ENCODE data around the gene ARMC12.

Gene ARMC12

DNA sequence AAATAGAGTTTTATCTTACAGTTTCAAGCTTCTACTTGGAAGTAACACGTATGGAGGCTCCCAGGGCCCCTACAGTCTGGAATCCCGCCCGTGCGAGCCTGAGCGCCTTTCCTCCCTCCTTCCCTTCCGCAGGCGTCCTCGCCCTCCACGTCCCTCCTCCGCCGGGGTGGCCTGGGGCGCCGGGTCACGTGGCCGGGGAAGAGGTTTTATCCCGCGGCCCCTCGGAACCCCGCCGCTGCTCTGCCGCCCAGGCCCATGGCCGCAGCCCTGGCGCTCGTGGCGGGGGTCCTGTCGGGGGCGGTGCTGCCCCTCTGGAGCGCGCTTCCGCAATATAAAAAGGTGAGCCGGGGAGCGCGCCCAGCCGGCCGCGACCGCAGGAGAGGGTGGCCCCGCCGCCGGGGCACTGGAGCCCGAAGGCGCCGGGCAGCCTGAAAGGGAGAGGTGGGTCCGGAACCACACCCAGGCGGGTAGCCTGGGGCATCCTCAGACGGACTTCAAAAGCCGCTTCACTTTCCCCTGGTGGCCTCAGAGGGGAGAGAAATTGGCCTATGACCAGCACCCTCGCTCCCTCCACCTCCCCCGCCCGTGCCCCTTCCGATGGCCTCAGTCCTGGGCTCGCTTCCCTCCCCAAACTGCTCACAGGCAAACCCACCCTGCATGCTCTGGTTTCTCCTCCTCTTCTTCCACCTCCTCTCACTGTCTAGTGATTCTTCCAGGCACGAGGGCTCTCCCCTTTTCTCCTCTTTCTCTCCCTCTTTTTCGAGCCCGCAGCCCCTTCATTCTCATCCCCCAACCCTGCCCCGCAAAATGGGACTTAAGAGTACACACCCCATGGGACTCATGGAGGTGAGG, 39.8 kb downstream of the ARMC12 start, which contains the start of gene CLPSL2:
CLPSL2 (plus strand) TSS at position 235 of the 852 bp plus-strand sequence; CDS start at position 256, 21 bp downstream.
- DNase-seq (ENCODE audit: low read depth in 2 of 2) = no peak

GRCh38 chr6:35777356-35778102, 40.7 kb downstream of the ARMC12 start:
- no peak for DNase-seq (ENCODE audit: low read depth in 2 of 2)

- DNase-seq (ENCODE audit: low read depth in 2 of 2) = no peak
These were observed 41.6 kb downstream of the ARMC12 start for GRCh38 chr6:35778437-35778836.

- DNase-seq (ENCODE audit: low read depth in 2 of 2) = no peak
These were observed 43.9 kb downstream of the ARMC12 start, which contains the start of gene CLPSL1 for GRCh38 chr6:35780719-35781118. Gene CLPSL1 (plus strand): TSS chr6:35781019. CDS start chr6:35781111, 92 bp downstream.

- no peak for DNase-seq (ENCODE audit: low read depth in 2 of 2)
These were observed 44.5 kb downstream of the ARMC12 start for GRCh38 chr6:35781290-35781689.

- DNase-seq (ENCODE audit: low read depth in 2 of 2) = no peak
These were observed 45.6 kb downstream of the ARMC12 start for GRCh38 chr6:35782424-35782823.

GRCh38 chr6:35784200-35784599, 47.4 kb downstream of the ARMC12 start:
- DNase-seq (ENCODE audit: low read depth in 2 of 2) = no peak

DNA sequence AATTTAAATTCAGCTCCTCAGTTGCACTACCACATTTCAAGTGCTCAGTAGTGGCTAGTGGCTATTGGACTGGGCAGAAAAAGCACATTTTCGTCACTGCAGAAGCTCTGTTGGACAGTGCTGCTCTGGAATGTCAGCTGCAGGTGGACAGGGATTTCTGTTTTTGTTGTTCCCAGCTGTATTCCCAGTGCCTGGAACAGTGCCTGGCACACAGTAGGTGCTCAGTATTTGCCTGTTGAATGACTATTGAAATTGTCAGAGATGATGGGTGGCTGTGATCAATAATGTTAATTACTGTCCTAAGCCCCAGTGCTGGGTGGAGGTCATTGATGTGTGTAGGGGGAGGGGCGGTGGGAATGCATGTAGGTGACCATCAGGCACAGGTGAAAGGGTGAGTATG, 49.4 kb downstream of the ARMC12 start:
- DNase-seq (ENCODE audit: low read depth in 2 of 2) = no peak

GRCh38 chr6:35786810-35787209, 50.0 kb downstream of the ARMC12 start:
- DNase-seq (ENCODE audit: low read depth in 2 of 2) = no peak

GRCh38 chr6:35787266-35788218, 50.7 kb downstream of the ARMC12 start:
- DNase-seq (ENCODE audit: low read depth in 2 of 2) = no peak

DNA sequence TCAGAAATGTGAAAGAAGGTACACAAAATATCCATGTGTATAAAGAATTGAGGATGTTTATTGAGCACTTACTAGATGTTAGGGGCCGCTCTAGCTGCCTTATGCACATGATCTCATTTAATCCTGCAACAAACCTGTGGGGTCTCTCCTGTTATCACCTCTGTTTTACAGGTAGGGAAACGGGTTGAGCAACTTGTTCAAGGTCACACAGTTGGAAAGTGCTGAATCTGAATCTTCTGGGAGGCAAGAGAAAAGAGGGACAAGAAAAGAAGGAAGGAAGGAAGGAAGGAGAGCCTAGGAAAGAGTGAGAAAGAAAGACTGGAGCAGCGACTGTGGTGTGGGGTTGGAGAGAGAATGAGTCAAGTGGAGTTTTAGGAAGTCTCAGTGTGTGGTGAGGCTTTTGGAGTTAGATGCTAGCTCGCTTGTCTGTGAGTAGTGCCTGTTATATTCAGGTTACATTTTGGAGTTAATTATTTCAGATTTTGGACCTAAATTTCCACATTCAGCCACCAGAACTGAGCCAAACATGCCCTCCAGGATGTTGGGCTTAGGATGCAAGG, 51.7 kb downstream of the ARMC12 start:
- DNase-seq (ENCODE audit: low read depth in 2 of 2) = no peak

DNA sequence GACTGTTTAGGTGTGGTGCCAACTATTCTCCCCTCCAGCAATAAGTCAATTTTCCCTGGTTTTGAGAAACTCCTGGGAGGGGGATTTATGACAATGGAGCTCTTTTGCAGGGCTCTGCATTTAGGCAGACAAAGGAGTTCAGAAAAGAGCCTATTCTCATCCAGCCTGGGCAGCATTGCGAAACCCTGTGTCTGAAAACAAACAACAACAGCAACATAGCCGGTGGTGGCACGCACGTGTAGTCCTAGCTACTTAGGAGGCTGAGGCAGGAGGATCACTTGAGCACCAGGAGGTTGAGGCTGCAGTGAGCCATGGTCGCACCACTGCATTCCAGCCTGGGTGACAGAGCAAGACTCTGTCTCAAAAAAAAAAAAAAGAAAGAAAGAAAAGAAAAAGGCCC, 53.9 kb downstream of the ARMC12 start:
- DNase-seq (ENCODE audit: low read depth in 2 of 2) = no peak

DNA sequence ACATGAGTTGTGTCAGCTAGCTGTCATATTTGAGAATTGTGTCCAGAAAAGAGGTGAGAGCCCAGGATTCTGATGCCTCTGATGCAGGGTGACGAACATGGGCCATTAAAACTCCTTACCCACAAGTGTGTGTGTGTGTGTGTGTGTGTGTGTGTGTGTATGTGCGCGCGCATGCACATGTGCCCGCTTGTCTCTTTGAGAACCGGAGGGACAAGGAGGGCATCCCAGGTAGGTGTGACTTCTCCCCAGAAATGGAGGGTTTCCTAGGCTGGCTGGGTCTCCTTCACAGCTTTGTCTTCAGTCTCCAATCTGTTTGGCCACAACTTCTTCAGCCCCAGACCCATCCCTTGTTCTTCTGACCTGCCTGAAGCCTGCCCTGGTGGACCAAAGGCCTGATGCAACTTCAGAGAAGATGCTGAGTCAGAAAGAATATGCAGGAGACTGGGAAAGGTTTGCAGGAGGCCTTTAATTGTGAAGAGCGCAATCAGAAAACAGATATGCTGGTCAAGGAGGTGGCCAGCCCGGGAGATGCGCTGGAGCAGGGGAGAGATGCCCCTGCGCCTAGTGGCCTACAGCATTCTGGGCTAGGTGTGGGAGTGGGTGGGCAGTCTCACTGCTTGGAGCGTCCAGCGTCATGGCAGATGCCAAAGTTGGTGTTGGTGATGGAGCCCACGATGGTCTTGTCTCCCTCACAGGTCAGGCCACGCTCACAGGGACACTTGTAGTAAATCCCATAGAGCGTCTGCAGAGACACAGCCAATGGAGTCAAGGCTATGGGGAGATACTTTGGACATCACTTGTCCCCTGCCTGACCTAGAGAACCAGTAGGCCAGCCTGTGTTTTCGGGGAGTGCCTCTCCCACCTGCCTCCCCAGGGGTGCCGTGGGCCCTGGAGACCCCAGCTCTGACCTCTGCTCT, 58.0 kb downstream of the ARMC12 start:
- no peak for DNase-seq (ENCODE audit: low read depth in 2 of 2)

GRCh38 chr6:35795453-35796071, 58.7 kb downstream of the ARMC12 start:
- no peak for DNase-seq (ENCODE audit: low read depth in 2 of 2)

GRCh38 chr6:35796236-35796635, 59.4 kb downstream of the ARMC12 start:
- DNase-seq (ENCODE audit: low read depth in 2 of 2) = no peak

- no peak for DNase-seq (ENCODE audit: low read depth in 2 of 2)
These were observed 61.1 kb downstream of the ARMC12 start for GRCh38 chr6:35797837-35798526.
